Measurements from ENCODE around the gene FOXF1.

GRCh38 chr16:86485746-86486145 lies 24.6 kb upstream of the FOXF1 start:
- no peak for TF ChIP-seq CTCF (IDR thresholded peaks at IDR 0.05)
- no peak for TF ChIP-seq POLR2A (IDR thresholded peaks at IDR 0.05)
- no peak for TF ChIP-seq EP300 (IDR thresholded peaks at IDR 0.05)
- no peak for TF ChIP-seq POLR2AphosphoS5 (IDR thresholded peaks at IDR 0.05)

All from upper lobe of left lung (tissue), 4 donors.